GM21381 (cell line): ENCODE measurements around the gene EDEM1.
A peak's percentile ranks its signal among the peaks of the same experiment; 100 is the strongest.
"Not testable (repeated sequence)": the region's sequence is repeated elsewhere in the genome, so short reads cannot be mapped to it uniquely, and the experiment has no call there.

ENCODE experiments used
- ATAC-seq: cut with Tn5 transposase; IDR thresholded peaks from one replicate; pipeline ENCODE4 v1.9.1; 2021; ENCODE audit warnings: mild to moderate bottlenecking, moderate library complexity; ENCODE audit not compliant: unreplicated experiment

The EDEM1 gene

DNA sequence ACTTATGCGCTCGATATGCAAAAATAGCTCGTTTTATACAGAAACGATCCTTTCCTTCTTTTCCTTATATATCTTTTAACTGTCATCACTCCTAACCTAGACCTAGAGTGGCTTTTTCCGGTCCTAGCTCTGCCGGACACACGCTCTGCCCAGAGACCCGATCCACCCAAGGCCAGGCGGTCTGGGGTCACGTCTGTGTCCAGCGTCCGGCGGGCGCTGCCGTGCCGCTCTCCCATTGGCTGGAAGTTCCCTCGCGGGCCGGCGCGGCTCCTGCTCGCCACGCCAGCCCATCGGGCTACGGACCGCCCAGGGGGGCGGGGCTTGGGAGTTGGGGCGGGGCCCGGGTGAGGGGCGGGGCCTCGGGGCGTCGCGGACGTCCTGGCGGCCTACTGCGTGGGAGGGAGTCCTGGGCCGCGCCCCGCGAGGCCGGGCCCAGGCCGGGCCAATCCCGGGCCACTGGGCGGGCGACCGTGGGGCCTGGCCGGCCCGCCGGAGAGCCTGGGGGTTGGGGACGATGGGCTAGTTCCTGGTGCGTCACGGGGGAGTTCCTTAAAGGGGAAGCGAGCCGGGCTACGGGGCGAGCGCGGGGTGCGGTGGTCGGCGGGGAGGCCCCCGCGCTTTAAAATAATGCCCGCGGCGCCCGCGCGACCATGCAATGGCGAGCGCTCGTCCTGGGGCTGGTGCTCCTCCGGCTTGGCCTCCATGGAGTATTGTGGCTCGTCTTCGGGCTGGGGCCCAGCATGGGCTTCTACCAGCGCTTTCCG, at the start of gene EDEM1:
Gene EDEM1 (plus strand): TSS at position 552 of the 764 bp plus-strand sequence. CDS start 99 bp downstream, at position 651.
- peak; percentile 82 for ATAC-seq

DNA sequence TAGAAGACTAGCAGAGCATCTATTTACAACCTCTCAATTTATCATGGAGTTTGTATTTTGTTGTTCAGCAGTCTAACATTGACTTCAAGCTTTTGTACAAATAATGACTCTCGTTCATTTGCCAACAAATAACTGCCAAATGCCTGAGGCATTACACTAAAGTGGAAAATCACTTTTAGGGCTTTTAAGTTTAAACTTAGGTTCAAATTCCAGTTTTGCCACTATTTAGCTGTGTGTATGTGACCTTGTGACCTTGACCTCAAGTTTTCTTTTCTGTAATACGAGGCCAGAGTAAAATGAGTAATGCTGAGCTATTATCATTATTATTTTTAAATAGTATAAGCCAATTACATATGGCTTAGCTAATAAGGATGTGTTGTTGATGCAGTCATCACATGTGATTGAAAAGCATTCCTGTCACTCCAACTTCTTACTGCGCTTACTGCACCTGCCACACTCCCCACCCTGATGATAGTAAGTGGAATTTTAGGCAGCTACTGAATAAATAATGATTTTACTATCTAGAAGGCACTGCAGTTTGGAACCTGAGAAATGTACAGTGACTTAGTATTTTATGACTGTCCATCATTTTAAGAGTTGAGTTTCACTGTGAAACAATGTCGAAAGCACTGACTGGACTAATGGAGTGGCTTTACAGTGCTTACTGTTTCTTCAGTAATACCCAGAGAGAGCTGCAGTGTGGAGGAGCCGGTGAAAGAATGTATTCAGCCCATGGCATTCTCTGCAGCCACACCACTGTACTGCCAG, 49.1 kb upstream of the EDEM1 start:
- ATAC-seq: no peak

DNA sequence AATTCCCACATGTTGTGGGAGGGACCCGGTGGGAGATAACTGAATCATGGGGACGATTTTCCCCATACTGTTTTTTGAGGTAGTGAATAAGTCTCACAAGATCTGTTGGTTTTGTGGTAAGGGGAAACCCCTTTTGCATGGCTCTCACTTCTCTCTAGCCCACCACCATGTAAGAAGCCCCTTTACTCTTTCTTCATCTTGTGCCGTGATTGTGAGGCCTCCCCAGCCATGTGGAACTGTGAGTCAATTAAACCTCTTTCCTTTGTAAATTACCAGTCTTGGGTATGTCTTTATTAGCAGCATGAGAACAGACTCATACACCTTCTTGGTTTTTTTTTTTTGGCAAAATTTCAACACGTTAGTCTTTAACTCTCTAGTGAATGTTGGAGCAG, 47.3 kb upstream of the EDEM1 start:
- peak; percentile 35 for ATAC-seq

DNA sequence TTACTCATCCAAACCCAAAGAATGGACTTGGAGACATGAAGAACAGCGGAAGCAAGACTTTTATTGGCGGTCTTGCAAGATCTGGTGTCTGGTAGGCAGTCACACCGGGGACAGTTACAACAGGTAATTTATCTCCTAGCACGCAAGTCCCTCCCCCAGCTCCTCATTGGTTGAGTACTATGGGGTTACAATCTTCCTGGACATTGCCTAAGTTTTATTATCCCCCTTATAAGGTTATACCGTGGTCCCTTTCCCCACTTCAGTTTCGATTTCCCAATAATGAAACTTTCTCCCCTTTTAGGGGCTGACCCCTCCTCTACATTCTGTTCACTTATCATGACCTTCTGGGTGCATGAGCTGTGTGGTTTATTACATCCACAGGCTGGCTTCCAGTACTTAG, 46.7 kb upstream of the EDEM1 start:
- ATAC-seq: no peak

DNA sequence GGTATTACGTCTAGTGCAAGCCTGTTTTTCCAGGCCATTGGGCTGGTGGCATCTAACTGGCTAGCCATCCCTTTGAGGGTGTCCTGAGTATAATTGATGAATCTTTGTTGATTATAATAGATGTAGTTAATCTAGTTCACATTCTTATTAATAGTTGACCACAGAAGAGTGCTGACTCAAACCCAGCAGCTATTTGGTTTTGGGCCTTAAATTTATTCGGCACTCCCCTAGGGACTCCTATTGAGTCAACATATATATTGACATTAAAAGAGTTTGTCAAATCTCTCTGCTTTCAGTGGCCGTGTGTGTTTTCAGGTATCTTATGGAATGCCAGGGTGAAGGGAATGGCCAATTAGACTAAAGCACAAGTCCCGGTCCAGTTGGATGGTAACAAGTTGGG, 45.7 kb upstream of the EDEM1 start:
- ATAC-seq: no peak

DNA sequence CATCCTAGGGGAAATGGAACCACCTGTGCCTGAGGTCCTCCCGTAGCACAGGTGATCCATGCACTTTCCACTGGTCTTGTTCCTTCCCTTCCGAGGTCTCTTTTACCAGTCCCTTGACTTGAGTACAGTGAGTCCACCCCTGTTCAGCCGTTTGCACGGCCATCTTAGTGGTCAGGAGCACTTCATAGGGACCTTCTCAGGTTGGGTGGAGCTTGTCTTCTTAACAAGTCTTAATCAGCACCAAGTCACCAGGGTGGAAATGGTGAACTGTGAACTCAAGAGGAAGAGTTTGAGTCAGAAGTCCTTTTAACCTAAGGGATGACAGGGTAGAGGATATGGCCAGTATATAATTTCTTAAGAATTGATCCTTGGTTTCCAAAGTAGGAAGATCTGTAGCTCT, 44.0 kb upstream of the EDEM1 start:
- no peak for ATAC-seq

DNA sequence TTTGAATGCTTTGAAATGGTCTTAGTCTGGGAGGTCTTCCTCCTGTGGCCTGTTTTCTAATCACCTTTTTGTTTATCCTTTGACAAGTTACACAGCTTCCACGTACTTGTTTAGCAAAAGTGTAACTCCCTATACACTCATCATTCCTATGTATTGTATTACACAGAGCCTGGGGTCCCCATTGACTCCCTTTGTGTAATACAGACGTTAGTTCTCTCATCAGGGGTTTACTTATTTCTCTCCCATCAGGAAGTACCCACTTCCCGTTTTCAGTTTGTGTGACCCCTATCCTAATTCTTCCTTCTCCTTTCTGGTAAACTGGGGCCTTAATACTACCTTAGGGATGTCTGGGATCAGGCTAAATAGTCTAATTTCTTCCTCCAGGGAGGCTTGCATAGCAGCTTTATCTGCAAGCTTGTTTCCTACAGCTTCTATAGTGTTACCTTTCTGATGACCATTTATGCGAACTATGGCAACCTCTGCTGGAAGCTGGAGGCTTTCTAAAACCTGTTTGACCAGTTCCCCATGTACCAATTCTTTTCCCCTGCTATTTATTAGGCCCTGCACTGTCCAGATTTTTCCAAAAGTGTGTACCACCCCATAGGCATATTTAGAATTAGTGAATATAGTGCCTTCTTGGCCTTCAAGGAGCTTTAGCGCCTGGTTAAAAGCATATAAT, 43.1 kb upstream of the EDEM1 start:
- no peak for ATAC-seq

DNA sequence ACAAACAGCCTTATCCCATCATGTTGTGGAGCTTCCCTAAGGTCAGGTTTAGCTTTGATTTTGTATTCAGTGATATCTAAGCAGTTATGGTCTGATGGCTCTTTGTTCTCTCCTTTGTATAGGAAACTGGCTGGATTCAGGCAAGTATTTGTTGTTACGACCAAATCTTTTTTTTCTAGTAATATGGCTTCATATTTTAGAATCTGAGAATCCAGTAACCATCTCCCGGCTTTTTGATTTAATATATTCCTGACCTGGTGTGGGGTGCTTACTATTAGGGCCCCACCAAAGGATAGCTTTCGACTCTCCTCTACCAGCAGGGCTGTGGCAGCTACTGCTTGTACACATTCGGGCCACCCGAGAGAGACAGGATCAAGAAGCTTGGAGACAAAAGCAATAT, 42.4 kb upstream of the EDEM1 start:
- ATAC-seq: no peak

DNA sequence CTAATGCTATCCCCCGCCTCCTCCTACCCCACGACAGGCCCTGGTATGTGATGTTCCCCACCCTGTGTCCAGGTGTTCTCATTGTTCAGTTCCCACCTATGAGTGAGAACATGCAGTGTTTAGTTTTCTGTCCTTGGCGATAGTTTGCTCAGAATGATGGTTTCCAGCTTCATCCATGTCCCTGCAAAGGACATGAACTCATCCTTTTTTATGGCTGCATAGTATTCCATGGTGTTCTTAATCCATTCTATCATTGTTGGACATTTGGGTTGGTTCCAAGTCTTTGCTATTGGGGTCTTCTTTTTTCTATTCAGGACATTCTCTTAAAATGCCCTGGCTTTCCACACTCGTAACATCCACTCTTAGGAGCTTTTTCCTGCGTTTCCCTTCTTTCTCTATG, 40.4 kb upstream of the EDEM1 start:
- ATAC-seq: not testable (repeated sequence)

DNA sequence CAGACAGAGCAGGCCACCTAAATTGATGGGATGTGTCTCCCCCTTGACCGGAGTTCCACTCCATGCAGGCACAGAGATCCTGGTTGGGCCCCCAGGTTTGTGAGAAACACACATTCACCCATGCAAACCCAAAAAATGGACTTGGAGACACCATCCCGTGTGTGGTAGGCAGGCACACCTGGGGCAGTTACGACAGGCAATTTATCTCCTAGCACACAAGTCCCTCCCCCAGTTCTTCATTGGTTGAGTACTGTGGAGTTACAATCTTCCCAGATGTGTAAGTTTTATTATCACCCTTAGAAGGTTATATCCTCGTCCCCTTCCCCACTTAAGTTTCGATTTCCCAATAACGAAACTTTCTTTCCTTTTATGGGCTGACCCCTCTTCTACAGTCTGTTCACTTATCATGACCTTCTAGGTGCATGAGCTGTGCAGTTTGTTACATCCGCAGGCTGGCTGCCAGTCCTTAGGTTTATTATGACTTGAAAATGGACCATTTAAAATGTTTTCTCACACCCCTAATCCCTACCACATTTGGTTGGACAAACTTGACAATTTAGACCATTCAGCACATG, 38.1 kb upstream of the EDEM1 start:
- no peak for ATAC-seq

DNA sequence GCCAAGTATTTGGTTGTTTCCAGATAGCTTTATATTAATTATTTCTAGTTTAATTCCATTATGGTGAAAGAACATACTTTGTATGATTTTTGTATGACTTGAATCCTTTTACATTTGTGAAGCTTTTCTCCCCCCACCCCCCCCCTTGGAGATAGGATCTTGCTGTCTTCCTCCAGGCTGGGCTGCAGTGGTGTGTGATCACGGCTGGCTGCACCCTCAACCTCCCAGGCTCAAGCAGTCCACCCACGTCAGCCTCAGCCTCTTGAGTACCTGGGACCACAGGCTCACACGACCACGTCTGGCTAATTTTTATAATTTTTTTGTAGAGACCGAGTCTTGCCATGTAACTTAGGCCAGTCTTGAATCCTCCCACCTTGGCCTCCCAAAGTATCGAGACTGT, 35.9 kb upstream of the EDEM1 start:
- ATAC-seq: no peak

DNA sequence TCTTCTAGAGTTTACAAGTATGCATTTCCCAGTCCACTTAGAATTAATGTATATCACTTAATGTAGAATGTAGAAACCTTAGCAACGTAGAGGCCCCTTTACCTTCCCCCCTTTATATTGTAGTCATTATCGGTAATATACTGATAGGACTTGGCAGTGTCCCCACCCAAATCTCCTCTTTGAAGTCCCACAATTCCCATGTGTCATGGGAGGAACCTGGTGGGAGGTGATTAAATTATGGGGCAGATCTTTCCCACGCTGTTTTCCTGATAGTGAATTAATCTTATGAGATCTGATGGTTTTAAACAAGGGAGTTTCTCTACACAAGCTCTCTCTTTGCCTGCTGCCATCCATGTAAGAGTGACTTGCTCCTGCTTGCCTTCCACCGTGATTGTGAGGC, 34.4 kb upstream of the EDEM1 start:
- no peak for ATAC-seq

DNA sequence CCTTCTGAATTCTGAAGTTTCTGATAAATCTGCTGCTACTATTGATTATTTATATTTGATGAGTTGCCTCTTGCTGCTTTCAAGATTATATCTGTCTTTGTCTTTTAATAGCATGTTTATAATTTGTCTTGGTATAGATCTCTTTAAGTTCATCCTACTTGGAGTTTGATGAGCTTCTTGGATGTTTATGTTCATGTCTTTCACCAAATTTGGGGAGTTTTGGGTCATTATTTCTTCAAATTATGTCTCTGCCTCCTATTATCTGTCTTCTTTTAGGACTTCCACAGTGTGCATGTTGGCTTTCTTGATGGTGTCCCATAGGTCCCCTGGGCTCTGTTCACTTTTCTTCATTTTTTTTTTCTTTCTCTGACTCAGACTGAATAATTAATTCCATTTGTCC, 32.3 kb upstream of the EDEM1 start:
- no peak for ATAC-seq

DNA sequence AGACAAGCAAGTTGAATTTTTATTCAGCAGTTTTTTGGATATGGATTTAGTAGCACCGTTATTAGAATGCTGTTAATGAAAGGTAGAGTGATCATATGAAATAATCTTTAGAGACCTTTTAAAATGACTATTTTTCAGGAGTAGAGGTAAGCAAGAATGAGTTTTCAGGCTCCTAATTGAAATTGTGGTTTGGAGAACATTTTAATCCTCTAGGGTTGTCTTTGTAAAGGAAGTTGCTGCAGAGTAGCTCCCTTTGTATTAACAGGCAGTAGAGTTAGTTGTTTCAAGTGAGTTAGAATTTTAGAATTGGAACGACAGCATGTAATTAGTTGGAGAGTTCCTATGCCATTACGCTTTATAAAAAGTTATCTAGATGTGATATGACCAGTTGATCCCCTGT, 27.2 kb upstream of the EDEM1 start:
- ATAC-seq: no peak

DNA sequence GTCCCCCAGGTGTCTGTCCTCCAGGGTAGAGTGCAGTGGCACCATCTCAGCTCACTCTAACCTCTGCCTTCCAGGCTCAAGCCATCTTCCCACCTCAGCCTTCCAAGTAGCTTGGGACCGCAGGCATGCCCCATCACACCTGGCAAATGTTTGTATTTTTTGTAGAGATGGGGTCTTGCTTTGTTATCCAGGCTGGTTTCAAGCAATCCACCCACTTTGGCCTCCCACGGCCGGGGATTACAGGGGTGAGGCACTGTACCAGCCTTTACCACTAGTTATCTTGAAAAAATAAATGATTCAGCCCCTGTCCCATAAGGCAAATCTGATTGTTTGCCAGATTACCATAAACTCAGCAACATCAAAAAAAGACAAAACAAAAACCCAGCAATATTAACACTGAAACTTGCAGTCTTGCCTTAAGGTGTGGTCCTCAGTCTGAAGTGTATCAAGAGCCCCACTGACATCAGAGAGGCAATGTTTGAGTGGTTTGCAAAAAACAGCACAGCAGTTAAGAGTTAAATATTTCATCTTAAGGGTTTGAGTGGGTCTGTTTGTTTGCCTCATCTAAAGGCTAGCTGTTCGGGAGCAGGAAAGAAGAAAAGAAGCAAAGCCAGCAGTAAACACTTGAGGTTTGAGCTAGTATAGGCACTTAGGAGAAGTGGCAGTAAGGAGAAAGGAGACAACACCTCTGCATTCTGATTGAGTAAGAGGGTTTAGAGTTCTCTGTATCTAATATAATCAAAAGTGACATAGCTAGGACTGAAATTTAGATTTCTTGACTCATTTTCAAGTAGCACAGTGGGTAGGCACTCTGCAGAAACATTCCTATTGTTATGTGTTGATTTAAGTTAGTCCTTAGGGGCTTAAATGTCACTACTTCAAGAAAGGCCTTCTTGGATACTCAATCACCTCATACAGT, 26.3 kb upstream of the EDEM1 start:
- ATAC-seq: no peak

DNA sequence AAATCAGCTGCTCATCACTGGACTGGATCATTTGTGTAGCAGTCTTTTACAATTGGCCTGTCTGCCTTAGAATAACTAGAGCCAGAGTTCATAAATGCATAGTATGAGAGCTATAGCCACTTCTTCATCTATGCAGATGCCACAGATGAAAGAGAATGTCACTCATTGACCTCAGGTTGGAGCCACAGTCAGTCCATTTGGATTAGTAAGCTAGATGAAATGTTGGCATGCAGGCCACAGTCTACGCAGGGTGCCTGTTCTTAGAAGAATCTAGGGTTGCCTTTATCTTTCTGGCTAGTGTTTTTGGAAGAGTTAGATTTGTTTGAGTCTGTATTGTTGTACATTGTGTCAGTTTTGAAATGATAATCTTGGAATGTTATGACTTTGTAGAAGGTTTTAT, 25.4 kb upstream of the EDEM1 start:
- ATAC-seq: no peak

DNA sequence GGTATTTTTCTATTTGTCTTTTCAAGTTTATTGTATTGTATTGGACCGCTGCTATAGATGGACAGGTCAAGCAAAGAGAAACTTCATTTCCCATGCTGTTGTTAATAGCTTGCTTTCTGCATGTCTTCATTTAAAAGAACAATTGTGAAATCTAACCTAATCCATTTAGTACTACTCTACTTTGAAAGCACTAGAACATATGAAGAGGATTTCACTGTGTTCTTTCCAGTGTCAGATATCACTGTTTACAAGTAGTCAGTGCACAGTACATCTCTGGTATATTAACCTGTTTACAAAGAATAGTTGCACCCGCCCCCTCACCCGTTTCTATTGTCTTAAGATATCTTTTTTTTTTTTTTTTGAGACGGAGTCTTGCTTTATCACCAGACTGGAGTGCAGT, 21.8 kb upstream of the EDEM1 start:
- ATAC-seq: no peak

DNA sequence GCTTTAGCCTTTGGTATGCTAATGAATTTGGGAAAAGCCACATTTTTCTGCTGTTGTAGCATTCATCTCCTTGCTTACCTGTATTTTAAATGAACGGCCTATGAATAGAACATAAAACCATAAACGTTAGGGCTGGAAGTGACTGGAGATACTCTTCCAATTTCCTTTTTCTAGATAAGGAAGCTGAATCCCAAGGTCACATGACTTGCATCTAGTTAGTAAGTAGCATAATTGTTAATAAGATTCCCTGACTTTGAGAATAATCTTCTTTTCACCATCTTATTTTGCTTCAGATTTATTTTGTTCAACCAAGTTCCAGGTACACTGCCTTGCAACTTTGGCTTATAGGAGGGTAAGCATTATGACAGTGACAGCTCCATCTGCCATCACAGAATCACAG, 20.7 kb upstream of the EDEM1 start:
- ATAC-seq: no peak

DNA sequence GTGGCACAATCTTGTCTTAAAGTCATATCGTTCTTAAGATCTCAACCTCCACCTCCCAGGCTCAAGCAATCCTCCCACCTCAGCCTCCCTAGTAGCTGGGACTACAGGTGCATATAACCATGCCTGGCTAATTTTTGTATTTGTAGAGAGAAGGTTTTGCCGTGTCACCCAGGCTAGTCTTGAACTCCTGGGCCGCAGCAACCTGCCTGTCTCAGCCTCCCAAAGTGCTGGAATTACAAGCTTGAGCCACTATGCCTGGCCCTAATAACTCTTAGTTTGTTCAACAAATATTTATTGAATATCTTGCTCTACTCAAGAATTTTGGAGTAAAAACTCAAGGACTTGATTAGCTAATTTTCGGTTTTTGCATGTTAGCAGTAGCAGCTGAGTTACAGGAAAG, 19.4 kb upstream of the EDEM1 start:
- no peak for ATAC-seq

DNA sequence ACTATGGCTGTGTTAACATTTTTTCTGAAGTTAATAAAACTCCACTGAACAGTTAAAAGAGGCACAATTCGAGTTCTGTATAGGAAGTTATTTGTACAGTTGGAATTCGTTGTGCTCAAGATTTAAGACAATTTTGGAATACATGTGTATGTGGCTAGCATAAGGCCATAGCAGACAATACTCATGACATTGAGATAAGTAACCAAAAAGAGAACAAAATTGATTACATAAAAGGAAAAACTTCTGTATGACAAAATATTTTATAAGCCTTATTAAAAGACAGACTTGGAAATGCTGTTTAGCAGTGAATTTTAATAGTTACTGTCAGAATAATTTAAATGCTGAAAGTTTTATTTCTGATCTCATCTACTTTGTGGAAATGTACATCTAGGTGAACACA, 17.7 kb upstream of the EDEM1 start:
- no peak for ATAC-seq

DNA sequence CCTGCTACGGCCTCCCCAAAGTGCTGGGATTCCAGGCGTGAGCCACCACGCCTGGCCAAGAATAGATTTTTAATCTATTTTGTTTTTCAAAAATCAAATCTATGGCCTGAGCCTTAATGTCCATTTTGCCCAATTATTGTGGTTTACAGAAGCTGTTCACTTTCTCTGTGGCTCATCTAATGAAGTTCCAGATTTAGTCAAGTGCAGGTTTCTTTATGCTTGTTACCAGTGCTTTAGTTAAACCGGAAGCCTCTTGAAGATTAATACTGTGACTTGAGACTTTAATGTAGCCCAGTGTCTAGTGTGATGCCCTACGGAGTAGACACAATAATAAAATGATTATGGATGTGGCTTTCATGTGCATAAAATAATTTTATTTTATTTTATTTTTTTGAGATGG, 16.5 kb upstream of the EDEM1 start:
- ATAC-seq: no peak
